ENCODE results near the gene FASN. TPM values are rescaled to one million over a fixed set of nuclear protein-coding genes. Genes with fewer than 3 reads are reported as not detected.

The FASN gene
- total RNA-seq, 1 experiment from 2014 or later, result 36.7 TPM

DNA sequence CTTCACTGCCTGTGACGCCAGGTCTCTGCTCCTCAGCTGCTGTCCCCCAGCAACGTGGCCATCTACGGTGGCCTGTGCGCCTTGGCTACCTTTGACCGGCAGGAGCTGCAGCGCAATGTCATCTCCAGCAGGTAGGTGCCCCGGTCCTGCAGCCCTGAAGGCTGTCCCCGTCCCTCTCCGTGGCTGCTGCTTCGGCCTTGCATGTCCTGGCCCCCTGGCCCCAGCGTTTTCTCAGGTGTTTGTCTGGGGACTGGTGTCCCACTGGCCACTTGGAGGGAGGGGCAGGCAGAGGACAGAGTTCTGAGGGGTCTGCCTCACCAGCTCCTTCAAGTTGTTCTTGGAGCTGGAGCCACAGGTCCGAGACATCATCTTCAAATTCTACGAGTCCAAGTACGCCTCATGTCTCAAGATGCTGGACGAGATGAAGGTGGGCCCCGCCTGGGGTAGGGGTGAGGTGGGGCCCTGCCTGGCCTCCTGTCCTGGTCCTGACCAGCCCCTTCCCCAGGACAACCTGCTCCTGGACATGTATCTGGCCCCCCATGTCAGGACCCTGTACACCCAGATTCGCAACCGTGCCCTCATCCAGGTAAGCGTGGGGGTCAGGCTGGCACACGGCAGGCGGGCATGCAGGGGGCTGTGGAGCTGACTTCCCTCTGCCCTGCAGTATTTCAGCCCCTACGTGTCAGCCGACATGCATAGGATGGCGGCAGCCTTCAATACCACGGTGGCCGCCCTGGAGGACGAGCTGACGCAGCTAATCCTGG is 41.9 kb downstream of the FASN start:
- DNase-seq (ENCODE audit: low spot score), result no peak

DNA sequence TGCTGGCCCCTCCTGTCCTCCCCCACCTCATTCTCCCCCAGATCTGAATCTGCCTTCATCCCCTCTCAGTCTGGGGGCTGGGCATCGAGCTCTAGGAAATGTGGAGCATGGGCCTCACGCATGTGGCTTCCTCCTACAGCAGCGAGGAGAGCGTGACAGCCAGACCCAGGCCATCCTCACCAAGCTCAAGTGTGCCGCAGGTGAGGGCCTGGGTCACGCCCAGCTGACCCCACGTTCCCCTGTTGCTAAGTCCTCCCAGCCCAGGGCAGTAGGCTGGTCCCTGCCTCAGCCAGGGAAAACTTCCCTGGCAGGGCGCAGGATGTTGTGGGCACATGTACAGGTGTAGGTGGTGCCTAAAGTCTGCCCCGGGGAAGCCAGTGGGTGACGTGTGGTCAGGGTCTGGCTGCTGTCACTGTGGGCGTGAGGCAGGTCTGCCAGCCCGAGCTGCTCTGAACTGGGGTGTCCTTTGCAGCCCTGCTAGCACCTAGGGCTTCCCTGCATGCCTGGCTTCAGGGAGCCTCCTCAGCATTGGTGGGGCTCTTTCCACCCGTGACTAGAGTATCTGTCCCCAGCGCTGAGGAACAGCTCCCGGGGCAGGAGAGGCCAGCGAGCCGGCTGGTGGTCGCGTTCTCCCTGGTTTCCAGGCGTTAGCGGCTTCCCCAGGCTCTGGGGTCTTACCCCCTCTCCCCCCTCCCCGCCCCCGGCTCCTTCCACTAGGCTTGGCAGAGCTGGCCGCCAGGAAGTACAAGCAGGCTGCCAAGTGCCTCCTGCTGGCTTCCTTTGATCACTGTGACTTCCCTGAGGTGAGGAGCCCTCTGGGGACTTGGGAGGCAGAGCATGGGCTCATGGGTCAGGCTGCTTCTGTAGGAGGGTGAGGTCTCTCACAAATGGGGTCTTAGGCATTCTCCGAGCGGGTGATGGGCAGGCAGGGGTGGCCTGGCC is 42.7 kb downstream of the FASN start:
- no peak for DNase-seq (ENCODE audit: low spot score)

DNA sequence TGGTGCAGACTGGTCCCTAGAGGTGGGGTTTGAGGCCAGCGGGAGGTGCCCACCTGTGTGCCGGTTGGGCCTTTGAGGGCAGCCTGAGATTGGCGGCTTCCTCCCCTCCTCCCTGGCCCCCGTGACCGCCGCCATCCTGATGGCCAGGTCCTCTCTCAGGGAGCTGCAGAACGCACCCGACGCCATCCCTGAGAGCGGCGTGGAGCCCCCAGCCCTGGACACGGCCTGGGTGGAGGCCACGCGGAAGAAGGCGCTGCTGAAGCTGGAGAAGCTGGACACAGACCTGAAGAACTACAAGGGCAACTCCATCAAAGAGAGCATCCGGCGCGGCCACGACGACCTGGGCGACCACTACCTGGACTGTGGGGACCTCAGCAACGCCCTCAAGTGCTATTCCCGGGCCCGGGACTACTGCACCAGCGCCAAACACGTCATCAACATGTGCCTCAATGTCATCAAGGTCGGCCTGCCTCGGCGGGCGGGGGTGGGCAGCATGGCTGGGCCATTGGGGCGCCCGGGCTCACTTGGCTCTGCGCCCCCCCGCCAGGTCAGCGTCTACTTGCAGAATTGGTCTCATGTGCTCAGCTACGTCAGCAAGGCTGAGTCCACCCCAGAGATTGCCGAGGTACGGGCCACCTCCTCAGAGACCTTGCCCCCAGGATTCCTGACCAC is 43.5 kb downstream of the FASN start:
- no peak for DNase-seq (ENCODE audit: low spot score)

DNA sequence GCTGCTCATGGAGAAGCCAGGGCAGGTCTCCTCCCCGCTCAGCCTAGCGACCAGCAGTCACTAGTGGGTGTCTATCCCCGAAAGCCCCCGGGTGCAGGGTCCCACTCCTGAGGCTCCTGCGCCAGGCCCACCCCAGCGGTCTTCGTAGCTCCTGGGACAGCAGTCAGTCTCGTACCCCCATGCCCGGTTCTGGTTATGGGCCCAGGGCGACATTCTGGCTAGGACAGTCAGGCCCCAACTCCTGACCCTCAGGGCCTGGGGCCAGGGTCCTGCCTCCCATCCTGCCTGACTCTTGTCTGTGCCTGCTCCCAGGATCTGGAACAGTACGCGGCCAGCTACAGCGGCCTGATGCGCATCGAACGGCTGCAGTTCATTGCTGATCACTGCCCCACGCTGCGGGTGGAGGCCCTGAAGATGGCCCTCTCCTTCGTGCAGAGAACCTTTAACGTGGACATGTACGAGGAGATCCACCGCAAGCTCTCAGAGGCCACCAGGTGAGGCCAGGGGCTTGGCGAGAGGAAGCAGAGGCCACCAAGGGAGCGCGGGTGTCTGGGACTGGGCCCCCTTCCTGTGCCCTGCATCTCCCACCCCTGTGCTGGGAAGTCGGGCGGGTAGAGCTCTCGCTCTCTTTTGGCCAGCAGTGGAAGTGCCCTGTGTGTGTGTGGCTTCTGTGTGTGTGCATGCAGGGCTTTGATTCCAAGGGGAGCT is 44.3 kb downstream of the FASN start:
- no peak for DNase-seq (ENCODE audit: low spot score)

DNA sequence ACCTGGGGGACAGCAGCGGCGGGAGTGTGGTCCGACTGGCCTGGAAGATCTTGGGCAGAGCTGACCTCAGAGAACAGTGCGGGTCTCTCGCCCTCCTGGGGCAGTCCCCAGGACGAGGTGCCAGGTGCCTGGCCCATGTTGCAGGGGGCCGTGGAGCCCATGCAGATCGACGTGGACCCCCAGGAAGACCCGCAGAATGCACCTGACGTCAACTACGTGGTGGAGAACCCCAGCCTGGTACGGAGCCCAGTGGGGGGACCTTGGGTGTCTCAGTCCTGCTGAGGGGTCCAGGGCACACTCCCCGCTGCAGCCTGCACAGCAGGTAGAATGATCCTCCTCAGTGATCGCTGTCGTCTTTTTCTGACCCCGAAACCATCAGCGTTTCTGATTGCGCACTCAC is 44.9 kb downstream of the FASN start:
- no peak for DNase-seq (ENCODE audit: low spot score)

DNA sequence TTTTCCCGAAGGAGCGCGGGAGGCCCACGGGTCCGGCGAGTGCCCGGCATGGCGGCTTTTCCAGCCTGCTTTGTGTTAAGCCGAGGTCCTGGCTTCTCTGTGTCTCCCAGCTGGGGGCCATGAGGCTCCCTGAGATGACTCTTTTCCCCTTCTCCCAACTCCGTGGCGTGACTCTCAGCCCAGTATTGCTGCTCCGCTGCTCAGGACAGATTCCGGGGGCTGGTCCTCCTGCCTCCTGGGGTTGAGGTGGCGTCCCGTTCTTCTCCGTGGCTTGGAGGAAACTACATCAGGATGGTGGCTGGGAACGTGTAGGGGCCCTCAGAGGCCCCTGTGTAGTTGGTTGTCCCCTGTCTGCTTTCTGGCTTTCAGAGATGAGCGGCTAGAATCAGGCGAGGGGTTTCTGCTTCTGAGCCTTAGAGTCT is 45.4 kb downstream of the FASN start:
- no peak for DNase-seq (ENCODE audit: low spot score)

- no peak for DNase-seq (ENCODE audit: low spot score)
Observed at GRCh38 chr17:82051776-82052637, 46.0 kb downstream of the FASN start, which contains the start of the genes GPS1 and RFNG. Gene GPS1 (plus strand): TSS chr17:82051898. CDS start chr17:82051932, 34 bp downstream. Gene RFNG (minus strand): TSS chr17:82051811. CDS start chr17:82051766, 45 bp downstream.

DNA sequence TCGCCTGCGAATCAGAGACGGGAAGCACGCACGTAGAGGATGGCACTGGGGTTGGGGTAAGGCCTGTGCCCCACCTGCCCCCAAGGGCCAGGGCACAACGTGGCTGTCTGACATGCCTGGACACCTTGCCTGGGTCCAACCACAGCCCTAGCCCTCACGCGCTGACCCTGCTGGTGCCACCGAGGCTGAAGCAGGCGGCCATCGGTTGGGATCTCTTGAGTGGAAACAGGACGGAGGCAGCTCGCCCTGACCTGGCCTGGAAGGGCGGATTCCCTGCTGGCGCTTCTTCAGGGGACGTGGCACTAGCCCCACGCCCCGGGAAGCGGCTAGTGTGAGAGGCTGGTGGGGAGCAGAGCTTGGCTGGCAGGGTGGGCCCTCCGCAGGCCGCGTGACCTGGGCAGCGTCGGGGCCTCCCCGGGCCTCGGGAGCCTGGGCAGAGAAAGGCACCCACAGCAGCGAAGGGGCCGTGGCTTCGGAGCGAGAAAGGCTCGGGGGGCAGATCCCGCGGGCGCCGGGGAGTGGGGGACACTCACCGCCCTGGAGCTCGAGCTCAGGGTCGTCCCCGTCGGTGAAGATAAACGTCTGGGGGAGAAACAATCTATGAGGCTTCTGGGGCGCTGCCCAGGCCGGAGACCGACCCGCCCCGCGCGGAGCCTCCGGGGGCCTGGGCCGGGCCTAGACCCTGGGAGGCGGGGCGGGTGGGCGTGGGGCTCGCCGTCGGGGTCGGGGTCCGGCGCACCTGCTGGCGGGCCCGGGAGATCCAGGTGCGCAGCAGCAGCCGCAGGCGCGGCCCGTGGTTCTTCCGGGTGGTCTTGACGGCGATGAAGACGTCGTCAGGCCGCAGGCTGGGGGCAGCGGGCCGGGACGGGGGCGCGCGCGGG is 47.0 kb downstream of the FASN start:
- no peak for DNase-seq (ENCODE audit: low spot score)

DNA sequence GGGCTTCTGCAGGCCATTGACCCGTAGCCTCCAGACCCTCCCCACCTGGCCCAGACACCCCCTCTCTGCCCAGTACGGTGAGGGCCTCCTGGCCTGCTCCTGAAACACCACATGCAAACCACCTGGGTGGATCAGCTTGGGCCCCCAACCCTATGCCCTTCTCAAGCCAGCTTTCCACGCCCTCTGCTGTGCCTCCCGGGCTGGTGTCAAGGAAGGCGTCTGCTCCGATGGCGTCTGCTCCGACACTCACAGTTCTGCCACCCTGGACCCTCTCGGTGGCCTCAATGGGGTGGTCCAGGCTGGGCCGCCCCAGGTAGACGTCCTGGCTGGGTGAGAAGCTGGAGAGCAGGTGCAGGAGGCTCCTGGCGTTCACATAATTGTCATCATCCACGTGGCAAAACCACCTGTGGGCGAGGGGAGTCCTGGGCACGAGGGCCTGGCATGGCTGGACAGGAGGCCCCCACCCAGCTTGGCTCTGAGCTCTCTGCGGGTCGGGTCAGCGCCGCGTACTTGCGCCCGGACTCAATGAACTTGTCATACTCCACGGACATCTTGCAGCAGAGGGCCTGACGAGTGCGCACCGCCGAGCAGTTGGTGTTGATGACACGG is 47.8 kb downstream of the FASN start:
- no peak for DNase-seq (ENCODE audit: low spot score)

GRCh38 chr17:82049521-82049971 is 48.5 kb downstream of the FASN start:
- DNase-seq (ENCODE audit: low spot score), result no peak

DNA sequence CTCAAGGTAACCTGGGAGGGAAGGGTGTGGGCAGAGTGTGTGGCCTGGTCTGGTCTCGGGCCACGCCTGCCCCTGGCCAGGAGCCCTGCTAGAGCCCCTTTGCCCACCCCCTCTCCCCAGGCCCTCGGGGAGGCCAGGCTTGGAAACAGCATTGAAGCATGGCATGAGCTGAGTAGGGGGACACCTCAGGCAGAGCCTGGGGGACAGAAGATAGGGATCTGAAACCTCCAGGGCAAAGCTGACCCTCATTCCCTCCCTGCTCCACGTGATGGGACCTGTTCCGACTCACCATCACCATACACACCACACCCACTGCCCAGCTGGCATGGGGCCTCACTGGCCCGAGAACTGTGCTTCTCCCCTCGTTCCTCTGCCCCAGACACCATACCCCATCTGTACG is 48.9 kb downstream of the FASN start:
- DNase-seq (ENCODE audit: low spot score), result no peak

- DNase-seq (ENCODE audit: low spot score), result no peak
Observed at GRCh38 chr17:82048571-82048971, 49.5 kb downstream of the FASN start.

DNA sequence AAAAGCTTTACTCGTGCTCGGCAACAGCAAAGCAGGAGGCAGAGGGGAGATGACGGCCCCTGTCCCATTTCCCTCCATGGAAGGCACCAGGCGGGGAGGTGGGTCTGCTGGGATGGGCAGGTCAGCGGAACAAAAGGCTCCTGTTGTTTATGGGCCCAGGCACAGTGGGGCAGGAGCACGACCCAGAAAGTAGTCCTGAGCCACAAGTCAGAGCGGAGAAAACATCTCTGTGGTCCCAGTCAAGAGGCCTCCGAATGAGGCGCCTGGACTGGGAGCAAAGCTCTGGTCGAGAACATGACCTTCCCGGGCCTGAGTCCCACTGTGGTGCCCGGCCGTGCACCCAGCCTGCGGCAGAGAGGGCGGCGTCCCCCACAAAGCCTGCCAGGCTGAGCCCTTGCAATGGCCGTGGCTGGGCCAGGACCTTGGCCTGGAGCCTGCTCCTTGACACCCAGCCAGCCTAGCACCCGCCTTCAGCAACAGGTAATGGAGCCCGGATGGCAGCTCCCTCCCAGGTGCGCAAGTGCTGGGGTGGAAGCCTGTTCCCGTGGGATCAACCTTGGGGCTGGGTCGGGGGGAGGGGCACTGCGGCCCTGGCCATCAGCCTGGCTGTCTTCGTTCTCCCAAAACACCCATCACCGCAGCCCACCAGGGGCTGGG is 50.0 kb downstream of the FASN start:
- DNase-seq (ENCODE audit: low spot score), result no peak

- DNase-seq (ENCODE audit: low spot score), result no peak
Observed at GRCh38 chr17:82047379-82047778, 50.7 kb downstream of the FASN start.

- no peak for DNase-seq (ENCODE audit: low spot score)
Observed at GRCh38 chr17:82046903-82047302, 51.1 kb downstream of the FASN start.

DNA sequence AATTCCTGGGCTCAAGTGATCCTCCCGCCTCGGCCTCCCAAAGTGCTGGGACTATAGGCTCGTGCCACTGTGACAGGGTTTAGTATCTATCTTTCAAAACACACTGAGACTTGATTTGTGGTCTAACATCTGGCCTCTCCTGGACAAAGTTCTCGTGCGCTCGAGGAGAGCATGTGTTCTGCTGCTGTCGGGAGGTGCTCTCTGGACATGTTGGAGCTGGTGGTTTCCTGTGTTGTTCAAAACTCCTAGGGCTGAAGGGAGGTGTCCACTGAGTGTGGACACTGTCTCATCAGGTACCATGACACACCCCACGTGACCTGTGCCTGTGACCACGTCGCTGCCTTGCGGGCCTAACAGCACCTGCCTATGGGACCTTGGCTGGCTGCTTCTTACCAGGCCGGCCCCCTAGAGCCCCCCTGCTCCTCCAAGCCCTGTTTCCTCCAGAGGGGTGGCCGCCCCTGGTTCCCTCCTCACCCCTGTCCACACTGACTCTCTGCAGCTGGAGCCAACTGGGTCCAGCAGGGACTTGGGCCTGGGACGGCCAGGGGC is 52.0 kb downstream of the FASN start:
- no peak for DNase-seq (ENCODE audit: low spot score)

- no peak for DNase-seq (ENCODE audit: low spot score)
Observed at GRCh38 chr17:82043507-82043906, 54.5 kb downstream of the FASN start.

DNA sequence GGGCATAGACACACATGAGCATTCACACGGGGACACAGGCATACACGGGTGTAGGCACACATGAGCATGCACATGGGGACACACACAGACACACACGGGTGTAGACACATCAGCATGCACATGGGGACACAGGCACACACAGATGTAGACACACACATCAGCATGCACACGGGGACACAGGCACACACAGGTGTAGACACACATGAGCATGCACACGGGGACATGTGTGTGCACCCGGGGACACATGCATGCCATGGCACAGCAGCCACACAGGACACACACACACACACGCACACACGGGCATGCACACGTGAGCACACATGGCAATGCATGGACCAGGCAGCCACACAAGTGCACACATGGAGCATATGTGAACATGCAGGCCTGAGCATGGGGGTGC is 55.4 kb downstream of the FASN start:
- DNase-seq (ENCODE audit: low spot score), result no peak
